ENCODE data around the gene HELLS. TPM values are rescaled to one million over a fixed set of nuclear protein-coding genes. Genes with fewer than 3 reads are reported as not detected.
A peak's percentile ranks its signal among the peaks of the same experiment; 100 is the strongest.

HELLS gene
- total RNA-seq, 2 experiments from 2014 or later = 190 to 204 TPM

GRCh38 chr10:94496646-94497045 is 48.9 kb upstream of the HELLS start:
- Histone ChIP-seq H2AFZ (ENCODE audit: low read length) (peak overlapping the region; percentile 61), H3K4me3 (ENCODE audit: low read depth, low read length, poor library complexity, severe bottlenecking) (no peak overlapping the region), H3K27ac (ENCODE audit: low read depth, low read length, poor library complexity, severe bottlenecking) (no peak overlapping the region), H3K9me2 (ENCODE audit: insufficient read depth, low read length) (no peaks in the 10 kb centered on the region), H3K79me2 (ENCODE audit: insufficient read depth, low read depth, low read length) (no peaks in the 10 kb centered on the region), H3K4me1 (ENCODE audit: insufficient read depth, low read length, poor library complexity, severe bottlenecking) (peaks cover 9% of the 10 kb centered on the region), H3K4me2 (ENCODE audit: low read length) (peak overlapping the region; percentile 34), H3K36me3 (ENCODE audit: insufficient read depth, low read length) (no peaks in the 10 kb centered on the region), H3K9me3 (ENCODE audit: low read length) (no peaks in the 10 kb centered on the region), H4K20me1 (ENCODE audit: insufficient read depth, low read length) (no peaks in the 10 kb centered on the region)
- DNase-seq (ENCODE audit: low spot score) = peak; percentile 1
- TF ChIP-seq EZH2phosphoT487 (IDR thresholded peaks at IDR 0.05; ENCODE audit: borderline replicate concordance, low read depth, low read length) (no peak), CTCF (conservative IDR thresholded peaks at IDR 0.05; ENCODE audit: low read length) (no peak)
- ChIA-PET POLR2A (interaction anchor here (0.7 kb wide), 1 partner anchor 20 kb away, joined by 3 read pairs; no protein-coding TSS in a partner anchor), CTCF (ENCODE audit: unreplicated experiment) (no interaction called here)
- intact Hi-C loops (cut with micrococcal nuclease; ENCODE audit: unreplicated experiment) = no loop called here
- BruUV-seq (replicated peaks) = no TSS peak

GRCh38 chr10:94500063-94500462 is 45.5 kb upstream of the HELLS start:
- POLR2A ChIA-PET = no interaction called here
- CTCF ChIA-PET (ENCODE audit: unreplicated experiment) = no interaction called here
- H3K27ac ChIP-seq (ENCODE audit: low read depth, low read length, poor library complexity, severe bottlenecking) = no peak overlapping the region
- H3K36me3 ChIP-seq (ENCODE audit: insufficient read depth, low read length) = no peaks in the 10 kb centered on the region
- intact Hi-C loops (cut with micrococcal nuclease; ENCODE audit: unreplicated experiment) = no loop called here
- no TSS peak for BruUV-seq (replicated peaks)
- DNase-seq (ENCODE audit: low spot score) = no peak
- no peaks in the 10 kb centered on the region for H3K9me3 ChIP-seq (ENCODE audit: low read length)
- no peaks in the 10 kb centered on the region for H3K79me2 ChIP-seq (ENCODE audit: insufficient read depth, low read depth, low read length)
- no peak overlapping the region for H3K4me2 ChIP-seq (ENCODE audit: low read length)
- H4K20me1 ChIP-seq (ENCODE audit: insufficient read depth, low read length) = no peaks in the 10 kb centered on the region
- peaks cover 9% of the 10 kb centered on the region for H3K4me1 ChIP-seq (ENCODE audit: insufficient read depth, low read length, poor library complexity, severe bottlenecking)
- H3K4me3 ChIP-seq (ENCODE audit: low read depth, low read length, poor library complexity, severe bottlenecking) = no peak overlapping the region
- H2AFZ ChIP-seq (ENCODE audit: low read length) = no peak overlapping the region
- no peaks in the 10 kb centered on the region for H3K9me2 ChIP-seq (ENCODE audit: insufficient read depth, low read length)
- TF ChIP-seq CTCF (conservative IDR thresholded peaks at IDR 0.05; ENCODE audit: low read length) (peak; percentile 66), EZH2phosphoT487 (IDR thresholded peaks at IDR 0.05; ENCODE audit: borderline replicate concordance, low read depth, low read length) (no peak)

GRCh38 chr10:94521276-94522250 is 24.0 kb upstream of the HELLS start:
- Histone ChIP-seq H3K9me3 (ENCODE audit: low read length) (no peaks in the 10 kb centered on the region), H3K27ac (ENCODE audit: low read depth, low read length, poor library complexity, severe bottlenecking) (no peak overlapping the region), H3K36me3 (ENCODE audit: insufficient read depth, low read length) (no peaks in the 10 kb centered on the region), H3K4me2 (ENCODE audit: low read length) (no peak overlapping the region), H3K4me1 (ENCODE audit: insufficient read depth, low read length, poor library complexity, severe bottlenecking) (no peaks in the 10 kb centered on the region), H2AFZ (ENCODE audit: low read length) (no peak overlapping the region), H3K9me2 (ENCODE audit: insufficient read depth, low read length) (no peaks in the 10 kb centered on the region), H3K79me2 (ENCODE audit: insufficient read depth, low read depth, low read length) (no peaks in the 10 kb centered on the region), H4K20me1 (ENCODE audit: insufficient read depth, low read length) (no peaks in the 10 kb centered on the region), H3K4me3 (ENCODE audit: low read depth, low read length, poor library complexity, severe bottlenecking) (no peak overlapping the region)
- CTCF ChIA-PET (ENCODE audit: unreplicated experiment) = no interaction called here
- no peak for DNase-seq (ENCODE audit: low spot score)
- intact Hi-C loops (cut with micrococcal nuclease; ENCODE audit: unreplicated experiment) = no loop called here
- BruUV-seq (replicated peaks) = no TSS peak
- no peak for TF ChIP-seq EZH2phosphoT487 (IDR thresholded peaks at IDR 0.05; ENCODE audit: borderline replicate concordance, low read depth, low read length)
- no peak for TF ChIP-seq CTCF (conservative IDR thresholded peaks at IDR 0.05; ENCODE audit: low read length)
- POLR2A ChIA-PET = interaction anchor here (0.9 kb wide), 1 partner anchor 21 kb away, joined by 3 read pairs; no protein-coding TSS in a partner anchor
